ENCODE results near the gene HCN2.

DNA sequence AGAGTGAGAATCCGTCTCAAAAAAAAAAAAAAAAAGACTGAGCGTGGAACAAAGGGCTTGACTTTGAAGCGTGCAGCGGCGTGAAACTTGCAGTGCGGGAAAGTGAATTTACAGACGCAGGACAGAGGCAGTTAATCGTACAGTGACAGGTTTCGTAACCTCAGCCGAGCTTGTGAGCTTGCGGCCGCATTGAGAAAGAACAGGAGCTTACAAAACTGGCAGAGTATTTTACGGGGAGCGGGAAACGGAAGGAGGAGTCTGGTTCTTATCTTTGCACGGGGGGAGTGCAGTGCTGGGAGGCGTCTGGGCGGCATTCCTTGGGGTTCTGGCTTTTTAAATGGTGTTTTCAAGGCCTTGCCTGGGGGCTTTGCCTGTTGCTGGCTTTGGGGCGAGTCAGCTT lies 23.3 kb upstream of the HCN2 start:
- TF ChIP-seq EZH2 (IDR thresholded peaks at IDR 0.05) (no peak), EZH2phosphoT487 (IDR thresholded peaks at IDR 0.05) (no peak)
- TF ChIP-seq, protein P1, sequence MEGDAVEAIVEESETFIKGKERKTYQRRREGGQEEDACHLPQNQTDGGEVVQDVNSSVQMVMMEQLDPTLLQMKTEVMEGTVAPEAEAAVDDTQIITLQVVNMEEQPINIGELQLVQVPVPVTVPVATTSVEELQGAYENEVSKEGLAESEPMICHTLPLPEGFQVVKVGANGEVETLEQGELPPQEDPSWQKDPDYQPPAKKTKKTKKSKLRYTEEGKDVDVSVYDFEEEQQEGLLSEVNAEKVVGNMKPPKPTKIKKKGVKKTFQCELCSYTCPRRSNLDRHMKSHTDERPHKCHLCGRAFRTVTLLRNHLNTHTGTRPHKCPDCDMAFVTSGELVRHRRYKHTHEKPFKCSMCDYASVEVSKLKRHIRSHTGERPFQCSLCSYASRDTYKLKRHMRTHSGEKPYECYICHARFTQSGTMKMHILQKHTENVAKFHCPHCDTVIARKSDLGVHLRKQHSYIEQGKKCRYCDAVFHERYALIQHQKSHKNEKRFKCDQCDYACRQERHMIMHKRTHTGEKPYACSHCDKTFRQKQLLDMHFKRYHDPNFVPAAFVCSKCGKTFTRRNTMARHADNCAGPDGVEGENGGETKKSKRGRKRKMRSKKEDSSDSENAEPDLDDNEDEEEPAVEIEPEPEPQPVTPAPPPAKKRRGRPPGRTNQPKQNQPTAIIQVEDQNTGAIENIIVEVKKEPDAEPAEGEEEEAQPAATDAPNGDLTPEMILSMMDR (IDR thresholded peaks at IDR 0.05): no peak

Measured in neural progenitor cell (in vitro differentiated cells).